Dendritic cell treated with granulocyte-macrophage colony-stimulating factor and Interleukin-4, amounts not matched to agents 40 ng/mL and 50 ng/mL, for 4 days (primary cell): ENCODE data around the gene CDK3.
A peak's percentile ranks its signal among the peaks of the same experiment; 100 is the strongest.
"Not testable (repeated sequence)": the region's sequence is repeated elsewhere in the genome, so short reads cannot be mapped to it uniquely, and the experiment has no call there.

Experiments
- H3K27ac Mint-ChIP-seq: one replicate; pipeline ENCODE4 v1.8.0; 2022; ENCODE audit warnings: mild to moderate bottlenecking, mixed read lengths
- H3K27me3 Mint-ChIP-seq: one replicate; pipeline ENCODE4 v1.8.0; 2022; ENCODE audit warnings: mild to moderate bottlenecking, mixed read lengths
- H3K36me3 Mint-ChIP-seq: one replicate; pipeline ENCODE4 v1.8.0; 2022; ENCODE audit warnings: low read depth, mixed read lengths
- H3K4me1 Mint-ChIP-seq: one replicate; pipeline ENCODE4 v1.8.0; 2022; ENCODE audit warnings: low read depth, mixed read lengths
- H3K4me3 Mint-ChIP-seq: one replicate; pipeline ENCODE4 v1.8.0; 2022; ENCODE audit warnings: mild to moderate bottlenecking, moderate library complexity, mixed read lengths
- H3K9me3 Mint-ChIP-seq: one replicate; pipeline ENCODE4 v1.8.0; 2022; ENCODE audit warnings: mixed read lengths
- intact Hi-C: fragments of 100-400 bp; cut with micrococcal nuclease; formaldehyde crosslinking; loops from one replicate; pipeline ENCODE4 v1.15.0; 2022

Gene CDK3

GRCh38 chr17:76032073-76032779 lies 31.6 kb downstream of the CDK3 start:
- intact Hi-C loops: no loop called here
- peaks cover 17% of the 10 kb centered on the region for H3K27me3 Mint-ChIP-seq
- H3K36me3 Mint-ChIP-seq: peaks cover 7% of the 10 kb centered on the region
- peaks cover 9% of the 10 kb centered on the region for H3K4me1 Mint-ChIP-seq
- no peak overlapping the region for H3K27ac Mint-ChIP-seq
- H3K4me3 Mint-ChIP-seq: no peak overlapping the region
- H3K9me3 Mint-ChIP-seq: no peaks in the 10 kb centered on the region

- no peaks in the 10 kb centered on the region for H3K9me3 Mint-ChIP-seq
- peaks cover 15% of the 10 kb centered on the region for H3K27me3 Mint-ChIP-seq
- H3K27ac Mint-ChIP-seq: no peak overlapping the region
- H3K36me3 Mint-ChIP-seq: peaks cover 9% of the 10 kb centered on the region
- intact Hi-C loops: no loop called here
- H3K4me1 Mint-ChIP-seq: peaks cover 9% of the 10 kb centered on the region
- no peak overlapping the region for H3K4me3 Mint-ChIP-seq
These were observed 32.1 kb downstream of the CDK3 start for GRCh38 chr17:76032780-76033108.

DNA sequence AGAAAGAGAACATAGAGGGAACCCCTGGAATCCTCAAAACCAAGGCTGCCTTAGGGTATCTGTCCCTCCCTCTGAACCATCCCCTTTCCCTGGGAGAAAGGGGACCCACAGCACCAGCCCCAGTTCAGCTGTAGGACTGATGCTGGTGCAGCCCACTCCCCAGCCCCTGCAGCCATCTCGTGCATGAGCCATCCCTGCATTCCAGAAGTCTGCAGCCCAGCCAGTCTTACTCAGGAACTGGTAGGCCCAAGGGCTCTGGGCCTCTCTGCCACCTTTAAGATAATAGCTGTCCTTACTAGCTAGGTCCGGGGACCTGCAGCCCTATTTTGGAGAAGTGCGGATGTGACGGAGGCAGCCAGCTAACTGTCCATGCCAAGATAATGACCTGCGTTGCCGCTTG lies 32.5 kb downstream of the CDK3 start:
- H3K27ac Mint-ChIP-seq: no peak overlapping the region

DNA sequence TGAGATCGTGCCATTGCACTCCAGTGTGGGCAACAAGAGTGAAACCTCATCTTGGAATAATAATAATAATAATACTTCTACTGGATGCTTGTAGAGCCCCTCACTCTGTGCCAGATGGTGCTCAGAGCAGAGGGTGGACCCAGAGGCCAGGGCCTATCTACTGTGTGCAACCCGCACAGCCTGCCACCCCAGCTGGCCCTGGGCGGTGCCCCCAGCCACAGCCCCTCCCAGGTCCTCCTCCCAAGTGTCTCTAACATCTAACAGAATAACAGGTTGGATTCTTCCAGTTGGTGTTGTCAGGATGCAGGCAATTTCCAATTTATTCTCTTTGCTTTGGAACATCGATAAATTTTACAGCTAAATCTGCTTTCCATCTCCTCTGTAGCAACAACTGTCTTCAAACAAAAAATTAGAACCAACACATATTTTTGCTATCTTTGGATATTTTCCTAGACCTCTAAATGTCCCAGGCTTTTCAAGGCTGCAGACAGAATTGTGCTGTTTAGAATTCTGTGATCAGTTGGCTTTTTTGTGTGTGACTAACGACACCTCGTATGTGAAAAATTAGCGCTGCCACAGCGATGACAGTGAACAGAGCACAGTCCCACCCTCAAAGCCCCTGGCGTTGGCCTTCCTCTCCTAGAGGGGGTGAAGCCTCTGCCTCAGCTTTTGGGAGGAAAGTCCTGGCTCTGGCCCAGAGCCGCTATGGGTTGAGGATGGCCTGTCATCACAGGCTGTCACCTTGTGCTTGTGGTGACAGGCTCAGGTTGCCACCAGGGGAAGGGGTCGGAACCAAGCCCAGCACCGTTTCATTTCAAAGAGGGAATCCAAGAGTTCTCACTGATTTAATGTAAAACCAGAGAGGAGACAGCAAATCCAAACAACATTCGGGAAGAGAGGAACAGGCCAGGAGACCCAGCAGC lies 34.0 kb downstream of the CDK3 start:
- Mint-ChIP-seq H3K4me1 (peaks cover 3% of the 10 kb centered on the region), H3K27me3 (peaks cover 4% of the 10 kb centered on the region), H3K36me3 (peaks cover 27% of the 10 kb centered on the region), H3K9me3 (no peaks in the 10 kb centered on the region), H3K27ac (no peak overlapping the region), H3K4me3 (no peak overlapping the region)
- intact Hi-C loops: no loop called here

More for the DNA sequence above, 32.5 kb downstream of the CDK3 start:
- intact Hi-C loops: no loop called here
- H3K4me1 Mint-ChIP-seq: peaks cover 9% of the 10 kb centered on the region
- H3K4me3 Mint-ChIP-seq: no peak overlapping the region
- peaks cover 12% of the 10 kb centered on the region for H3K36me3 Mint-ChIP-seq
- peaks cover 15% of the 10 kb centered on the region for H3K27me3 Mint-ChIP-seq
- no peaks in the 10 kb centered on the region for H3K9me3 Mint-ChIP-seq

DNA sequence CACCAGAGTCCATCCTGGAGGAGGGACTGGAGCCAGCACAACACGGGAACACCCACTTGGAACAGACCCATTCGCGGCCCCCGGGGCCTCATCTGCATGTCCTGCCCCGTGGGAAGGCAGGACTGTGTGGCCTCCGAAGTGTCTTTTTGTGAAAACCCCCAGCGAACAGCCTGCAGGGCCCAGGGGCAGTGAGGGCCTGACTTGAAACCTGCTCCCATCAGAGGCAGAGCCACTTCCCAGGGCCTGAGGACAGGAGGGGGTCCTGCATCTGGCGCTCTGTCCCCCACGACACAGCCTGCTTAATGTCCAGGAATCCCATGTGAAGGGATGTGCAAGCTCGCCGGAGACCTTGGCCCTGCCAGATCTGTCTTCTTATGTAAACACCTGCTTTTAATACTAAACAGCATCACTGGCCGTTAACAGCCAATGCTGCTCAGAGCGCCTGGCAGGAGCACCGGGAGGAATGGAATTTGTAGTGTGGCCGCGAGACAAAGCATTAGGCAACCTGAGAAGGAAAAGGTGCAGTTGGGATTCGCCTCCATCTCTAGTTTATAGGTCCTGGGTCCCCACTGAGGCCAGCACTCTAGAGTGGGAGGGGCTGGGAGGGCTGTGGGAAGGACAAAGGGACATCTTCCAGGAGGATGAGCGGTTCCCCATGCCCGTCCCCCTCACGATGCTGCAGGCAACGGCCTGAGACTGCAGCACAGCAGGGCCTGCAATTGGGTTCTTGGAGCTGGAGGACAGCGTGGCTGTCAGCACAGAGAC lies 36.0 kb downstream of the CDK3 start:
- Mint-ChIP-seq H3K4me3 (no peak overlapping the region), H3K27me3 (no peaks in the 10 kb centered on the region), H3K27ac (no peak overlapping the region), H3K36me3 (peaks cover 47% of the 10 kb centered on the region), H3K4me1 (no peaks in the 10 kb centered on the region), H3K9me3 (no peaks in the 10 kb centered on the region)
- intact Hi-C loops: no loop called here

DNA sequence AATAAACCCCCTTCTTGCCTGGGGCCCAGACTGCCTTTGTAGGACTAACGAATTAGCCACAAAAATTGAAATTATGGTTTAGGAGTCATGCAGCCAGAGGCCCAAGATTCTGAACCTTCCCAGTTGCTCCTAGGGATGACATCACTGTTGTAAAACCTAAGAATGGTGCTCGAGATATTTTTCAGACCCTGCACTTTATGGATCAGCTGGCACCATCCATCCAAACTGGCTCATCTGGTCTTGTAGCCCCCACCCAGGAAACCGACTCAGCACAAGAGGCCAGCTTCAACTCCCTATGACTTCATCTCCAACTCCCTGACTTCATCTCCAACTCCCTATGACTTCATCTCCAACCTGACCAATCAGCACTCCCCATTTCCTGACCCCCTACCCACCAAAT lies 37.4 kb downstream of the CDK3 start:
- no peaks in the 10 kb centered on the region for H3K9me3 Mint-ChIP-seq
- H3K4me1 Mint-ChIP-seq: no peaks in the 10 kb centered on the region
- intact Hi-C loops: no loop called here
- H3K36me3 Mint-ChIP-seq: peaks cover 61% of the 10 kb centered on the region
- no peak overlapping the region for H3K4me3 Mint-ChIP-seq
- H3K27ac Mint-ChIP-seq: no peak overlapping the region
- H3K27me3 Mint-ChIP-seq: no peaks in the 10 kb centered on the region

- Mint-ChIP-seq H3K36me3 (peaks cover 71% of the 10 kb centered on the region), H3K27ac (no peak overlapping the region), H3K9me3 (no peaks in the 10 kb centered on the region), H3K27me3 (no peaks in the 10 kb centered on the region), H3K4me3 (no peak overlapping the region), H3K4me1 (no peaks in the 10 kb centered on the region)
- intact Hi-C loops: no loop called here
These were observed 38.5 kb downstream of the CDK3 start for GRCh38 chr17:76039121-76039520.

DNA sequence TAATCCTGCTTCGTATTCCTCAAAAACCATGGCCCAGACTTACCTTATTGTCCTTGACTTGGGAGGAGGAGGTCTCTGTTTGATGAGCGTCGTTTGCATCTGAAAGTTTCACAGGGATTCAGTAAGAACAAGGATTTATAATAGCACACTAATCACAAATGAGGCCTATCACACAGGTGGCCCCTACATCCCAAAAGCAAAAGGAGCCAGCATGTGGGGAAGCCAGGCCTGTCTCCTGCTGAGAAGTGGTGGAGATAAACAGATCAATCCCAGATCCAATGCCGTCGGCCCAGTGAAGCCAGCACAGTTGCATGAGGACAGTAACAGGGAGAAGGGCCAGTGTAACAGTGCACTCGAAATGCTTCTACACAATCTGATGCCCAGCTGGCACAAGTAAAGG lies 39.7 kb downstream of the CDK3 start:
- H3K36me3 Mint-ChIP-seq: peaks cover 84% of the 10 kb centered on the region

GRCh38 chr17:76042868-76043267 lies 42.2 kb downstream of the CDK3 start:
- H3K36me3 Mint-ChIP-seq: peaks cover 99% of the 10 kb centered on the region
- H3K27me3 Mint-ChIP-seq, H3K4me1 Mint-ChIP-seq, H3K27ac Mint-ChIP-seq, intact Hi-C loops, H3K4me3 Mint-ChIP-seq, H3K9me3 Mint-ChIP-seq: not testable (repeated sequence)

More for the DNA sequence above, 39.7 kb downstream of the CDK3 start:
- no peak overlapping the region for H3K4me3 Mint-ChIP-seq
- no peaks in the 10 kb centered on the region for H3K27me3 Mint-ChIP-seq
- intact Hi-C loops: no loop called here
- H3K4me1 Mint-ChIP-seq: no peaks in the 10 kb centered on the region
- H3K9me3 Mint-ChIP-seq: no peaks in the 10 kb centered on the region
- no peak overlapping the region for H3K27ac Mint-ChIP-seq

DNA sequence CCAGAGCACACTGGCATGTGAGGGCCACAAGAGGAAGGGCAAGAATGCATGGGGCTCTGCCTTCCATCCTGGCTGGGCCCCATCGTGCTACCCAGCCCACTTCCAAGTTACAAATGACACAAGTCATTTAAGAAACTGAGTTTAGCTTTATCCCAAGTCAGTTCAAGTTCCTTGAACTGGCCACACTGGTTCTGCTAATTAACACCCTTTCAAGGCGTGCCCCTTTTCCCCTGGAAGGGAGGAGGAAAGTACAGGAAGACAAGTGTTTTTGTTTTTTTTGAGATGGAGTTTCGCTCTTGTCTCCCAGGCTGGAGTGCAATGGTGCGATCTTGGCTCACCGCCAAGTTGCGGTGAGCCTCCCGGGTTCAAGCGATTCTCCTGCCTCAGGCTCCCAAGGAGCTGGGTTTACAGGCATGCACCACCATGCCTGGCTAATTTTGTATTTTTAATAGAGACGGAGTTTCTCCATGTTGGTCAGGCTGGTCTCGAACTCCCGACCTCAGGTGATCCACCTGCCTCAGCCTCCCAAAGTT lies 43.9 kb downstream of the CDK3 start:
- H3K27ac Mint-ChIP-seq, intact Hi-C loops, H3K27me3 Mint-ChIP-seq, H3K4me3 Mint-ChIP-seq, H3K9me3 Mint-ChIP-seq: not testable (repeated sequence)
- Mint-ChIP-seq H3K4me1 (peaks cover 26% of the 10 kb centered on the region), H3K36me3 (peaks cover 99% of the 10 kb centered on the region)

- intact Hi-C loops: no loop called here
- peaks cover 39% of the 10 kb centered on the region for H3K4me1 Mint-ChIP-seq
- no peak overlapping the region for H3K4me3 Mint-ChIP-seq
- no peaks in the 10 kb centered on the region for H3K9me3 Mint-ChIP-seq
- no peak overlapping the region for H3K27ac Mint-ChIP-seq
- H3K27me3 Mint-ChIP-seq: no peaks in the 10 kb centered on the region
- H3K36me3 Mint-ChIP-seq: peaks cover 99% of the 10 kb centered on the region
These were observed 45.4 kb downstream of the CDK3 start for GRCh38 chr17:76046064-76046463.

- intact Hi-C loops: no loop called here
- H3K4me3 Mint-ChIP-seq: no peak overlapping the region
- H3K27ac Mint-ChIP-seq: peak overlapping the region; percentile 58
- H3K36me3 Mint-ChIP-seq: peaks cover 95% of the 10 kb centered on the region
- no peaks in the 10 kb centered on the region for H3K27me3 Mint-ChIP-seq
- peaks cover 39% of the 10 kb centered on the region for H3K4me1 Mint-ChIP-seq
- H3K9me3 Mint-ChIP-seq: no peaks in the 10 kb centered on the region
These were observed 47.5 kb downstream of the CDK3 start for GRCh38 chr17:76048025-76048605.

DNA sequence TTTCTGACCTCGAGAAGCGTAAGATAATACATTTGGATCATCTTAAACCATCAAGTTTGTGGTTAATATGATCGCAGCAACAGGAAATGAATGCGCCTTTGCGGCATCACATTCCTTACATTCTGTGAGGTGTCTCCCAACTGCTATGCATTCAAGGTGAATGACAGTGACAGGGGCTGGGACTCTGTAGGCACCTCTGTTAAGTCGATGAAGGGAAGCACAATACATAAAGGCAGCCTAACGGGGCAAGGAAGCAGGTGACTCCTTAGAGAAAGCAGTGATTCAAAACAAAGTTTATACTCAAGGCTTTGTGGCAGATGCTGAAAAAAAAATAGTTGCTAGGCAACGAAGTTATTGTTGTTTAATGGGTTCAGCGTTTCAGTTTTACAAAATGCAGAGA lies 48.1 kb downstream of the CDK3 start:
- no peaks in the 10 kb centered on the region for H3K9me3 Mint-ChIP-seq
- H3K36me3 Mint-ChIP-seq: peaks cover 95% of the 10 kb centered on the region
- intact Hi-C loops: no loop called here
- peaks cover 44% of the 10 kb centered on the region for H3K4me1 Mint-ChIP-seq
- H3K4me3 Mint-ChIP-seq: no peak overlapping the region
- H3K27me3 Mint-ChIP-seq: no peaks in the 10 kb centered on the region
- H3K27ac Mint-ChIP-seq: peak overlapping the region; percentile 58
